Activated CD4-positive, alpha-beta T cell treated with anti-CD3 and anti-CD28 coated beads for 24 hours (primary cell): ENCODE data around the gene PRTG.
"Not testable (repeated sequence)": the region's sequence is repeated elsewhere in the genome, so short reads cannot be mapped to it uniquely, and the experiment has no call there.

Experiments used
- DNase-seq, 2 donors: peaks; one replicate each; pipeline ENCODE4 v3.0.0-alpha.2; 2020; ENCODE audit warnings: low read depth in 2 of 2

Gene PRTG

DNA sequence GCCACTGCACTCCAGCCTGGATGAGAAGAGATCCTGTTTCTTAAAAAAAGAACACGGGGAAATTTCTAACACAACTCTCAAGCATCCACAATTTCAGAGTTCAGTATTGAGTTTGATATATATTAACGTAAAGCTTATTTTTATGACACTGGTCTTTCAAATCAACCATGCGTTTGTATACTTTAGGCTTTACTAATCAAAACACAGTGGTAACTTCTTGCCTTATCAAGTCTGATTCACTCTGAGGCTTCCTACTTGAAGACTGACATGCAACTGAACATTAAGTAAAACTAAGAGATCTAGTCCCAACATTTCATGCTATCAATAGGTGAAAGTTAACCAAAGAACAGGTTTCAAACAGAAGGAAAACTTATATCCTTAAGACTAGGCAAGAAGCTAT, 46.7 kb downstream of the PRTG start:
- DNase-seq, result no peak

DNA sequence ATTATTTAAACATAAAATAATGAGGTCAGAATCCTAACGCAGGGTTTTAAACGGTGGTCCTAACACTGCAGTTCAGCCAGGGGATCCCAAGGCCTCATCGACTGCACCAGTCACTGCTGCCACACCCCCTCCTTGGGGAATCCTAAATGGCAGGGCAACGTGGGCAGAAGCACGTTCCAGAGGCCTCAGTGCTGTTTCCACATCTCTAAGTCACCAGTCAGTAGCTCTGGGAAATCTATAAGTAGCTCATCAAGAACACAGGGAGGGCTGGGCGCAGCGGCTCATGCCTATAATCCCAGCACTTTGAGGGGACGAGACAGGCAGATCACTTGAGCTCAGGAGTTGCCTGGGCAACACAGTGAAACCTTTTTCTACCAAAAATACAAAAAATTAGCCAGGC, 47.5 kb downstream of the PRTG start:
- no peak for DNase-seq

GRCh38 chr15:55694652-55695150, 48.3 kb downstream of the PRTG start:
- no peak for DNase-seq

DNA sequence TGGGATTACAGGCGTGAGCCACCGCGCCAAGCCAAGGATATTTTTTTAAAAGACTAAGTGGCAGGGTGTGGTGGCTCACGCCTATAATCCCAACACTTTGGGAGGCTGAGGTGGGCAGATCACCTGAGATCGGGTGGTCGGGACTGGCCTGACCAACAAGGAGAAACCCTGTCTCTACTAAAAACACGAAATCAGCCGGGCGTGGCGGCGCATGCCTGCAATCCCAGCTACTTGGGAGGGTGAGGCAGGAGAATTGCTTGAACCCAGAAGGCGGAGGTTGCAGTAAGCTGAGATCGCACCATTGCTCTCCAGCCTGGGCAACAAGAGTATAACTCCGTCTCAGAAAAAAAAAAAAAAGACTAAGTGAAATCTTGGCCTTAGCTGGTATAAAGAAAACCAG, 49.8 kb downstream of the PRTG start:
- not testable (repeated sequence) for DNase-seq

DNA sequence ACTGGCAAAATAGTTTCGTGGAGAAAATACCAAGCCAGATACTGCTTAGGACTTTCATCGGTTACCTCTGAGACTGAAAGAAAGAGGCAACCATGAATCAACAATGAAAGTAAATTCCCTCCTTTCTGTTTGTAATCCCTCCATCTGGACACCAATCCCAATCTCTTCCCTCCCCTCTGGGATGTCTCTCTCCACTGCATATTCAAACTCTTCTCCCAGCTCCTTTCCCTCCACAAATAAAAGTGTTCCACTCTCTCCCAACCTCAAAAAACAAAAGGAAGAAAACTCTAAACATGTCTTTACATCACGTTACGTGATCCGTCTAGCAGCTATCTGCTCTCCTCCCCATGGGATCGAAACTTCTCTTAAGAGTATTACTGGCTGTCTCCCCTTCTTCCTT, 55.2 kb downstream of the PRTG start:
- no peak for DNase-seq

DNA sequence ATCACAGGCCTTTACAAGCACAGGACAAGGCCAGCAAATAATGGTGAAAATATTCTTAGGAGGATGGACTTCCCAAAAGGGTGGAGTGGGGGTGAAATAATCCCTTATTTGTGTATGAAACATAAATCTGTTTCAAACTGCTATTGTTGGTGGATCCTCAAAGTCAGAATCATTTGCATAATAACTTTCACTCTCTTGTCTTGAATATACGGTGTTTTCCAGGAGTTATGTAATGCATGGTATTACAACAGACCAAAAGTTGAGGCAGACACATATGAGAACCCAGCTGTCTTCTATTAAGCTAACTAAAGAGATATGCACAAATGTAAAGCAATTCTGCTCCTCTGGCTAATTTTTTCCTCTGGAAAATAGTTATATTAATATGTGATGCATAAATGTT, 57.7 kb downstream of the PRTG start:
- no peak for DNase-seq

DNA sequence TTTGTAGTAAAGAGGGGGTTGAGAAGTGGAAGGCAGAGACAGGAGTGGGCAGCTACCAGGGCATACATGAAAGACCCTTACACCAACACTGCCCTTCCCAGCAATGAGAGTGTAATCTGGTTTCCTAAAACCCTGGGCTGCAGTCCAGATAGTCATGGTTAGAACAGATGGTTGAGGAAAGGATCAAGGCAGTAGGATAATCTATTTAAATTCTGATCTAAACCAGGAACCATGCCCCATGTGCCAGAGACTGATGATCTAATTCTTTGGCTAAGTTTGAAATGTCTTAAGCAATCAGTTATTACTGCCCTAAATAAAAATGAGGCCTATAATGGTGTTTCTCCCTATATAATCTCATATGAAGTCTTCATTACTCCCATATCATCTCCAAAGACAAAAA, 59.6 kb downstream of the PRTG start:
- no peak for DNase-seq

DNA sequence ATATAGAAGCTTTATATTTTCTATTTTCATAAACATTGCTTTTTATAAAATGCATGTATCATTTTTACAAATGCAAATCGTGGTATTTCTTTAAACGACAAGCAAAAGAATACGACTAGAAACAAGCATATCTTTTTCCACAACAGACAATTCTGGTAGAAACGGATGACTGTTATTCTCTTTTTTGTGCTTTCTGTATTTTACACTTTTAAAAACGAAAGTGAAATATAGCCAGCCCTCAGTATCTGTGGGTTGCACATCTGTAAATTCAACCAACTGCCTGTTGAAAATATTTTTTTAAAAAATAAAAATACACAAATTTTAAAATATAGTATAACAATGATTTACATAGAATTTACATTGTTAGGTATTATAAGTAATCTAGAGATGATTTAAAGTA, 61.3 kb downstream of the PRTG start:
- DNase-seq, result no peak

GRCh38 chr15:55676507-55676906, 66.4 kb downstream of the PRTG start:
- no peak for DNase-seq

- no peak for DNase-seq
Observed at GRCh38 chr15:55673287-55673686, 69.7 kb downstream of the PRTG start.

- DNase-seq, result no peak
Observed at GRCh38 chr15:55669270-55669669, 73.7 kb downstream of the PRTG start.

- no peak for DNase-seq
Observed at GRCh38 chr15:55665605-55666227, 77.2 kb downstream of the PRTG start.

- no peak for DNase-seq
Observed at GRCh38 chr15:55661428-55661827, 81.5 kb downstream of the PRTG start.

GRCh38 chr15:55660153-55660552, 82.8 kb downstream of the PRTG start:
- DNase-seq, result no peak

DNA sequence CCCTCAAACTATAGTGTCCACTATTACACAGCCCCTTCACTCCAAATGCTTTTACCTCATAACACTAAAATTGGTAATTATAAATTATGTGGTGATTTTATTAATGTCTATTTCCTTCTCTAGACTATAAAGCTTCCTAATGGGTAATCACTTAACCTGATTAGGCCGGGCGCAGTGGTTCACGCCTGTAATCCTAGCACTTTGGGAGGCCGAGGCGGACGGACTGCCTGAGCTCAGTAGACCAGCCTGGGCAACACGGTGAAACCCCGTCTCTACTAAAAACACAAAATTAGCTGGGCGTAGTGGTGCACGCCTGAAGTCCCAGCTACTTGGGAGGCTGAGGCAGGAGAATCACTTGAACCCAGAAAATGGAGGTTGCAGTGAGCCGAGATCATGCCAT, 83.5 kb downstream of the PRTG start:
- no peak for DNase-seq

DNA sequence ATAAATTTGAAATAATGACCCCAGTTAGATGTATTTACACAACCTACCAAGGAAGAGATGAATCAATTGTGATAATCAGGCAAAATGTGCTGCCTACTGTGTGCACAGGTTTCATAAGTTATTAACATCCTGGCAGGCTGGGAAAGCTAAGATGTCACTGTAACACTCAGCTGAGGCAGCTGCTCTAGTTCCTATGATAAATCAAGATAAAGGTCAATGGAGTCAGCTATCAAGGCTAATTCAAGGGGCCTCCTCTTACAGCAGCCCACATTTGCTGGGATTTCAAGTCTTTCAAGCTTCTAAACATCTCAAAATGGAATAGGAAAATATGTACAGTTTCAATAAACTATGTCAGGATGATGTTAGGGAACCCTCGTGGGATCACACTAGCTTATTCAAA, 84.1 kb downstream of the PRTG start:
- no peak for DNase-seq

DNA sequence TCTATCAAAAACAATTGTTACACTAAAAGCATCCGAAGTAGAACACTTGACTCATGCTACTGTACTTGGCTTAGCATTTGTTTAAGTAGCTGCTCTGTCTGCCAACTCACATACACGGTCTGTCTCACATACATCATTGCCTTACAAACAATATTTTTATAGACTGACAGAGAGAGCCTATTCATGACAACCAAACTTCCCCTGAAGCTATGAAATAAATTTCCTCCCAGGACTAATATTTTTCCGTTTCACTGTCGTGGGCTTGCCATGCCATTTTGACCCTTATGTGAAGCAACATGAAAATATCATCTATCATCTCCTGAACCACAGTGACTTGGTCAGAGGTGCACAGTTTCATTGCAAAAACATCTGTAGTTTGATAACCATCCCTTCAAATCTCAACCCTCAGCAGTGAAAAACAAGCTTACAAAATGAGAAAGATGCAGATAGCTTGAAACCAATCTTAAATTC, 88.4 kb downstream of the PRTG start:
- no peak for DNase-seq

DNA sequence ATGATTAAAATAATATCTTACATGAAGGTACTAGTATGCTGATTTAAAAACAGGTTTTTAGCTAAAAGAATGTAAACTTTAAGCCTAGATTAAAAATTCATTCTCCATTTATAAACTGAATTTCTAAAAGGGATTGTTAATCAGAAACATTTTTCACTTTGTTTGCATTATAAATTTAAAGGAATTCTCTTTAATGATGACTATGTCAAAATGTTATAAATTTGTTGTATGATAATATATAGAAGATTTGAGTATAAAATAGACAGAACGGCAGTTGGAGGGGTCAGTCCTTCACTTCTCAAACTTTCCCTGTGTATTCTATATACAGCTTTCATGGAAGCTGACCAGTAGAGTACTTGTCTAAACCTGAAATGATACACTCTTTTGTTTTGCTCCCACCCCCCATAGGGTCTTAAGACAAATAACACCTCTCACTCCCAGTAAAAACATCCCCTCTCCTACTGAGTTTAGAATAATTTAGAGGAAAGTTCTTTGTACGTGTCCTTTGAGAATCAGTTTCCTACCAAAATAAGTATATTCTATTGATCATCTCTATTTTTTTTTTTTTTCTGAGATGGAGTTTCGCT, 90.0 kb downstream of the PRTG start:
- DNase-seq, result no peak

DNA sequence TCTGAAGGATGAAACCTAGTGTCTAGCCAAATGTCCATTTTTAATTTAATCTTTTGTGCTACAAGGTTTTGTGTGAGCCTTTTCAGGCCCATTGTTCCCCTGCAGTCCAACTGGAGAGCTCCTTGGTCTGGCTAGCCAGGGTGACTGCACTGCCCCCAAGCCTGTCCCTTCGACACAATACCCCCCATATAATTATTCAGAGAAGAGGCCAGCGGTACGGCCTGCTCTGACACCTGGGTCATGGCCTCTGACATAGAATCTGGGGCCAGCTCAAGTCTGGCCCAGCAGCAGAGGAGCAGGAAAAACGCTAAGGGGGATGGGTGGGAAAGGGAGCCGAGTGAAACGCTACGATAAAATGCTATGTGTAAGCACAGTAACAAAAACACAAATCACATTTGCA, 90.6 kb downstream of the PRTG start:
- DNase-seq, result no peak

DNA sequence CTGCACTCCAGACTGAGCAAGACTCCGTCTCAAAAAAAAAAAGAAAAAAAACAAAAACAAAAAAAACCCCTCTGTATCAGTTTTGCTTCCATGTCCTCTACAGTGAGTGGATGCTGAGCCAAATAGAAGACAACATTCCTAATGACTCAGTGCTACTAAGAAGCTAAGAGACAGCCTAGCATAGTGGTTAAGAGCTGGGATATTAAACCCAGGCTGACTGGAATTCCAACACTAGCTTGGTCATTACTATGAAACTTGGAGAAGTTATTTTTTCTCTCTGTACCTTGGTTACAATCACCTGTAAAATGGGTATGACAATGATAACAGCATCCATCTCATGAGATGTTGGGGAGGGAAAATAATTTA, 93.9 kb downstream of the PRTG start:
- DNase-seq, result no peak

DNA sequence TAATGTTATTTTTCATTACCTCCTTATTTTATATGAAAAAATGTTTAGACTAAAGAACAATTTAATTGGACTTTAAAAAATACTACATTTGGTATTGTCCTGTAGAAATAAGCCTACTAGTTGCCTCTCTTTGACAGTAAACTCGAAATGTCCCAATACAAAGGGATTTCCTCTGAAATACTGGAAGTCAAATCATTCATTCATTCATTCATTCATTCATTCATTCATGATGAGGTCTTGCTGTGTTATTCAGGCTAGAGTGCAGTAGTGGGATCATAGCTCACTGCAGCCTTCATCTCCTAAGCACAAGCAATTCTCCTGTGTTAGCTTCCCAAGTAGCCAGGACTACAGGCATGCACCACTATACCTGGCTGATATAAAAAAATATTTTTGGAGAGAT, 104.2 kb downstream of the PRTG start:
- no peak for DNase-seq

GRCh38 chr15:55637086-55637485, 105.9 kb downstream of the PRTG start:
- no peak for DNase-seq

GRCh38 chr15:55633731-55634130, 109.2 kb downstream of the PRTG start:
- DNase-seq, result no peak

DNA sequence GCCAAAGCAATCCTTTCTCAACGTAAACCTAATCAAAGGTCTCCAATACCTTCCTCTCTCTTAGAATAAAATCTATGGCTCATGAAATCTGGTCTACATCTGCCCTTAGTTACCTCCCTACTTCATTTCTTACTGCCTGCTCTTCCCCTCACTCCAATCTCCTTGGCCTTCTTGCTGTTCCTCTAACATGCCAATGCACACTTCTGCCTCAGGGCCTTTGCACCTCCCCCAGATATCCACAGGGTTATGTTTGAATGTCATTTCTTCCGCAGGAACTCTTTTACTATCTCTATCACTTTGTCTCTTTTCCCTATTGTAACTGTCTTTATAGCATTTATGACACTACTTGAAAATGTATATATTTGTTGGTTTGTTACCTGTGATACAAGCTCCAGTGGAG, 110.5 kb downstream of the PRTG start:
- no peak for DNase-seq
